Lower leg skin (tissue), 3 donors: ENCODE results near the gene HLA-DOA.

ENCODE experiments used
- POLR2A ChIP-seq, 2 donors: fragments of 450-650 bp; IDR thresholded peaks; one replicate each; pipeline ENCODE4 v1.6.1; 2016 to 2017; ENCODE audit warnings: antibody characterized with exemption in 2 of 2, mild to moderate bottlenecking in 1 of 2, moderate library complexity in 1 of 2
- TF ChIP-seq, protein P1 (sequence below), 3 donors: fragments of 450-650 bp; IDR thresholded peaks; one replicate each; pipeline ENCODE4 v1.5.1; 2016; ENCODE audit warnings: antibody characterized with exemption in 3 of 3, mild to moderate bottlenecking in 3 of 3, moderate library complexity in 2 of 3

DNA sequence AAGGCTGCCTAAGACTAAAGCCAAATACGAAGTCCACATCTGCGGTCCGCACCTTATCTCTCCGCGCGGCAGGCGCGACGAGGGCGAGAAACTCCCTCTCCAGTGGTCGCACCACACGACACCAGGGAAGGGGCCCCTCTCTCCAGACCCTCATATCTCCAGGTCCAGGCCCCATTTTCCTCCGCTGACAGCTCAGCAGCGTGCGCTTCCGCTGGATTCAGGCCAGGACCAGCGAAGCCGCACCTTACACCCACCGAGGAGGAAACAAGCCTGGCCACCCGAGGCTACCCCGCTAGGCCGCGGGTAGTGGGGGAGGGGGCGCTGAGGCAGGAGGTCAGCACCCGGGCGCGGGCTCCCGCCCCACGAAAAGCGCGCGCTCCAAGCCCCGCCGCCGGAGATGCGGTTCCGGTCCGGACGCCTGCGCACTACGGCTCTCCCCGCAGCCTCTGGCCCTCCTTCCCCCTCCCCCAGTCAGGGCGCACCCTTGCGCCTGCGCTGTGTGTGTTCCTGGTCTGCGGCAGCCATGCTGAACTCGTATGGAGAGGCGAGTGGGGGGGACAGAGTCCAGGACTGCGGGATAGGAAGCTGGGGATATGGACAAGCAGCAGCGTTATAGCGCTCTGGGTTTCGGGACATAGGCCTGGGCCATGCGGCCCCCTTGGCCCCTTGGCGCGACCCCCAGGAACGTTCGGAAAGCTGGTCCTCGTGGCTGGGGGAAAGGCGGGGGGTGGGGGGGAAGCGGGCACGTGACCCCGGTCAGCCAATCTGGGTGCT, 41.1 kb downstream of the HLA-DOA start, which contains the start of gene BRD2:
- TF ChIP-seq, protein P1, sequence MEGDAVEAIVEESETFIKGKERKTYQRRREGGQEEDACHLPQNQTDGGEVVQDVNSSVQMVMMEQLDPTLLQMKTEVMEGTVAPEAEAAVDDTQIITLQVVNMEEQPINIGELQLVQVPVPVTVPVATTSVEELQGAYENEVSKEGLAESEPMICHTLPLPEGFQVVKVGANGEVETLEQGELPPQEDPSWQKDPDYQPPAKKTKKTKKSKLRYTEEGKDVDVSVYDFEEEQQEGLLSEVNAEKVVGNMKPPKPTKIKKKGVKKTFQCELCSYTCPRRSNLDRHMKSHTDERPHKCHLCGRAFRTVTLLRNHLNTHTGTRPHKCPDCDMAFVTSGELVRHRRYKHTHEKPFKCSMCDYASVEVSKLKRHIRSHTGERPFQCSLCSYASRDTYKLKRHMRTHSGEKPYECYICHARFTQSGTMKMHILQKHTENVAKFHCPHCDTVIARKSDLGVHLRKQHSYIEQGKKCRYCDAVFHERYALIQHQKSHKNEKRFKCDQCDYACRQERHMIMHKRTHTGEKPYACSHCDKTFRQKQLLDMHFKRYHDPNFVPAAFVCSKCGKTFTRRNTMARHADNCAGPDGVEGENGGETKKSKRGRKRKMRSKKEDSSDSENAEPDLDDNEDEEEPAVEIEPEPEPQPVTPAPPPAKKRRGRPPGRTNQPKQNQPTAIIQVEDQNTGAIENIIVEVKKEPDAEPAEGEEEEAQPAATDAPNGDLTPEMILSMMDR (IDR thresholded peaks at IDR 0.05), result no peak
- TF ChIP-seq POLR2A (IDR thresholded peaks at IDR 0.05), result peak in 1 of 2 donors; percentile 86
